RKO (cell line): ENCODE data around the gene MBD3L3.
A peak's percentile ranks its signal among the peaks of the same experiment; 100 is the strongest.
"Not testable (repeated sequence)": the region's sequence is repeated elsewhere in the genome, so short reads cannot be mapped to it uniquely, and the experiment has no call there.

Source experiments
- DNase-seq: peaks from one replicate; pipeline ENCODE4 v3.0.0-alpha.2; 2016; ENCODE audit warnings: low spot score

MBD3L3 gene

DNA sequence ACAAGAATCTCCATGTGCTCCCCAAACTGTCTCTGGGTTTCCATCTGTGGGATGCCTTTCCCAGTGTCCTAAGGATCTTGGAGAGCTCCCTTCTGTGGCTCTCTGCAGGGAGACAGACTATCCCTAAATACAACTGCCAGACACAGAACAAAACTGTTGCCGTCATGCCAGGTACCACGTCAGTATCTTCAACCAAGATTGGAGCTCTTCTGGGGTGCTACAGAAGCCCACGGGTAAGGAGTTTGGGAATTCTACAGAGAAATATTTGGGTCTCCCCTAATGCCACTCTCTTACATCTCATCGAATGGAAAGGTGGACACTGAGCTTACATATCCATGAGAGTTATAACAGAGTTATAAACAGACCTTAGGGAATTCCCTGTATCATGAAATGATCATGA, 4.9 kb upstream of the MBD3L3 start:
- no peak for DNase-seq

GRCh38 chr19:7059977-7060376, 1.5 kb upstream of the MBD3L3 start:
- DNase-seq = not testable (repeated sequence)

DNA sequence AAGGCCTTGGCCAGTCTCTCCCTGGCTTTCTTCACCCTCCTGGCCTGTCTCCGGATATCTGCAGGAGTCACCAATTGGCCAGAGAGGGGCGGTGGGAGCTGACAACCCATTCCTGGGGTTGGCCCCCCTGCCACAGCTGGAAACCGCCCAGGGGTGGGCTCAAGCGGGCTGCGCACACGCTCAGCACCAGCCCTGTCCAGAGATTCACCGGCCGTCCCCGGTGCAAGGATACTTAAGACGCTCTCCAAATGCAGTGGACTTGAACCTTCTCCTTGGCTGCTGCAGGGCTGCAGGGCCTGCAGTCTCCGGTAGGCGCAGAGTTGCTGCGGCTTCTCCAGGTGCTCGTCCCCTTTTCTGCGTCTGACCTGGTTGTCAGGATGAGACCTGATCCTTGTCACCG, 2.1 kb downstream of the MBD3L3 start:
- DNase-seq = not testable (repeated sequence)

- DNase-seq = not testable (repeated sequence)
These were observed 2.8 kb downstream of the MBD3L3 start for GRCh38 chr19:7055679-7056078.

DNA sequence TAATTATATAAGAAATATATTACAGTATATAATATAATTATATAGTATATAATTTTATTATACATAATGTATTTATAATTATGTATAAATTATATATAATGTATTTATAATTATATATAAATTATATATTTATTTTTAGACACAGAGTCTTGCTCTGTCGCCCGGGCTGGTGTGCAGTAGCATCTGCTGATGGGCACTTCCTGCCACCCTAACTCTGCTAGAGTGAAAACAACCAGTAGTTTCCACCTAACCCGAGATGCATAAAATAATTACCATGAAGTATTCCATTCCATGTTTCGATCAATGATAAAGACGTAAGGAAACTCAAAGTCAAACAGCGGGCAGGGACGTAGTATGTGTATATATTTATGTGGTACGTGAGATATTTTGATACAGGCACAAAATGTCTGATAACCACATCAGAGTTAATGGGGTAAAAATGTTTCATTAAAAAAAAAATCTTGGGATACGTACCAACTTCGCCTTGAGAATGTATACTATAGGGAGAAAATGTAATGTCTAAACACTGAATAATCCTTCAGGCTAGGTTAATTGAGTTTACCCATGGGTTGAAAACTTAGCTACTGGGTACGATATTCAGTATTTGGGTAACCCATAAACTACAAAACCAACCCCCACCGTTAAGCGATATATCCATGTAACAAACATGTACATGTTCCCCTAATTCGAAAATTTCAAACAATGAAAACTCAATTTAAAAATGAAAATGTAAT, 3.7 kb downstream of the MBD3L3 start:
- DNase-seq = not testable (repeated sequence)

DNA sequence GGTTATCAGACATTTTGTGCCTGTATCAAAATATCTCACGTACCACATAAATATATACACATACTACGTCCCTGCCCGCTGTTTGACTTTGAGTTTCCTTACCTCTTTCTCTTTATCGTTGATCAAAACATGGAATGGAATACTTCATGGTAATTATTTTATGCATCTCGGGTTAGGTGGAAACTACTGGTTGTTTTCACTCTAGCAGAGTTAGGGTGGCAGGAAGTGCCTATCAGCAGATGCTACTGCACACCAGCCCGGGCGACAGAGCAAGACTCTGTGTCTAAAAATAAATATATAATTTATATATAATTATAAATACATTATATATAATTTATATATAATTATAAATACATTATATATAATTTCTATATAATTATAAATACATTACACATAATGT, 5.6 kb downstream of the MBD3L3 start:
- DNase-seq = not testable (repeated sequence)

DNA sequence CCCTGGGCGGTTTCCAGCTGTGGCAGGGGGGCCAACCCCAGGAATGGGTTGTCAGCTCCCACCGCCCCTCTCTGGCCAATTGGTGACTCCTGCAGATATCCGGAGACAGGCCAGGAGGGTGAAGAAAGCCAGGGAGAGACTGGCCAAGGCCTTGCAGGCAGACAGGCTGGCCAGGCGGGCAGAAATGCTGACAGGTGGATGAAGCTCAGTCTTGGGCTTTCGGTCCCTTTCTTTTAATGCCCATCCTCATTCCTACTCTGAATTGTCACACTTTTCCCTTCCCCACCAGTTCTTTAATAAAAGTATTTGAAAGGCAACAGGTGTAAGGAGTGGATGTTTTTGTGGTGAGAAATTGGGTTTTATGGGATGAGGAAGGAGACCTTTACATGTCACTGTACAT, 7.1 kb downstream of the MBD3L3 start:
- DNase-seq = not testable (repeated sequence)

DNA sequence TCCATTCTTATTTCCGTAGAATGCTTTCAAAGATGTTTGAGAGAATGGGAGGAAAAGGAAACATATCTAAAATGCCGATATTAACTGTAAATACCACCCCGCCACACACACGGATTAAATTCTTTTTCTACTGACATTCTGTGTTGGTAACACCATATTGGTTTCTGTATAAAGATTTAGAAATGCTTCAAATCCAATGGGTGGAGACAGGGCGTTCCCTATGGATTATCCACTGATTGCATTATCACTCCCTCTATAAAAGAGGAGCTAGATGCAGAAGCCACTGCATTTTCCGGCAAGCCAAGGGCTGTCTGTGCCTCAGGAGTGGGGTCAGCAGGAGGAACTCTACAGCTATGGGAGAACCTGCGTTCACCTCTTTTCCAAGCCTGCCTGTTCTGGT, 9.5 kb downstream of the MBD3L3 start, which contains the start of gene MBD3L2:
TSS of gene MBD3L2 (plus strand) at position 301 of the 400 bp plus-strand sequence. CDS start at position 354, 53 bp downstream.
- not testable (repeated sequence) for DNase-seq

- not testable (repeated sequence) for DNase-seq
These were observed 16.9 kb downstream of the MBD3L3 start for GRCh38 chr19:7041563-7041962.

DNA sequence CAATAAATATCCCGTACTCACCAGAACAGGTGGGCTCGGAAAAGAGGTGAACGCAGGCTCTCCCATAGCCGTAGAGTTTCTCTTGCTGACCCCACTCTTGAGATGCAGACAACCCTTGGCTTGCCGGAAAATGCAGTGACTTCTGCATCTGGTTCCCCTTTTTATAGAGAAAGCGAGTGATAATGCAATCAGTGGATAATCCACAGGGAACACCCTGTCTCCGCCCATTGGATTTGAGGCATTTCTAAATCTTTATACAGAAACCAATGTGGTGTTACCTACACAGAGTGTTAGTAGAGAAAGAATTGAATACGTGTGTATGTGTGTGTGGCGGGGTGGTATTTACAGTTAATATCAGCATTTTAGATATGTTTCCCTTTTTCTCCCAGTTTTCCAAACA, 18.4 kb downstream of the MBD3L3 start, which contains the start of gene MBD3L4:
TSS of gene MBD3L4 (minus strand) at position 101 of the 400 bp plus-strand sequence. CDS start at position 66, 35 bp downstream.
- not testable (repeated sequence) for DNase-seq

DNA sequence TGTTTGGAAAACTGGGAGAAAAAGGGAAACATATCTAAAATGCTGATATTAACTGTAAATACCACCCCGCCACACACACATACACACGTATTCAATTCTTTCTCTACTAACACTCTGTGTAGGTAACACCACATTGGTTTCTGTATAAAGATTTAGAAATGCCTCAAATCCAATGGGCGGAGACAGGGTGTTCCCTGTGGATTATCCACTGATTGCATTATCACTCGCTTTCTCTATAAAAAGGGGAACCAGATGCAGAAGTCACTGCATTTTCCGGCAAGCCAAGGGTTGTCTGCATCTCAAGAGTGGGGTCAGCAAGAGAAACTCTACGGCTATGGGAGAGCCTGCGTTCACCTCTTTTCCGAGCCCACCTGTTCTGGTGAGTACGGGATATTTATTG, 28.2 kb downstream of the MBD3L3 start, which contains the start of gene MBD3L5:
TSS of gene MBD3L5 (plus strand) at position 301 of the 400 bp plus-strand sequence. CDS start at position 335, 34 bp downstream.
- DNase-seq = not testable (repeated sequence)

DNA sequence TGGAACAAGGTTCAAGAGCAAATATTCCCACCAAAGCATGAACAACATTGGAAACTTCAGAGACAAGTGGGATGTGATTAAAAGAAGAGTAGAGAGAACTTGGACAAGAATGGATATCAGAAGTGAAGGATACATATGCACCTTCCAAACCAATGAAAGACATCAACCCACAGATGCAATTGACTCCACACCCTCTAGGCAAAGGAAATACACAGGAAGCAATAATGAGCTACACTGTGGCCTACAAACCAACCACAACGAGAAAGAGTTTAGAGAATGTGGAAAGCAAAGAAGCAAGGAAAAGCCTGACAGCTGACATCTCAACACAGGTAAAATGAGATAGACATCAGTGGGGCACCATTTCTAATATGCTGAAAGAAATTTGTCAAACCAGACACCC, 29.7 kb downstream of the MBD3L3 start:
- not testable (repeated sequence) for DNase-seq

DNA sequence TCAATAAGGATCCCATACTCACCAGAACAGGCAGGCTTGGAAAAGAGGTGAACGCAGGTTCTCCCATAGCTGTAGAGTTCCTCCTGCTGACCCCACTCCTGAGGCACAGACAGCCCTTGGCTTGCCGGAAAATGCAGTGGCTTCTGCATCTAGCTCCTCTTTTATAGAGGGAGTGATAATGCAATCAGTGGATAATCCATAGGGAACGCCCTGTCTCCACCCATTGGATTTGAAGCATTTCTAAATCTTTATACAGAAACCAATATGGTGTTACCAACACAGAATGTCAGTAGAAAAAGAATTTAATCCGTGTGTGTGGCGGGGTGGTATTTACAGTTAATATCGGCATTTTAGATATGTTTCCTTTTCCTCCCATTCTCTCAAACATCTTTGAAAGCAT, 37.1 kb downstream of the MBD3L3 start, which contains the start of gene MBD3L2B:
TSS of gene MBD3L2B (minus strand) at position 101 of the 400 bp plus-strand sequence. CDS start at position 67, 34 bp downstream.
- not testable (repeated sequence) for DNase-seq

DNA sequence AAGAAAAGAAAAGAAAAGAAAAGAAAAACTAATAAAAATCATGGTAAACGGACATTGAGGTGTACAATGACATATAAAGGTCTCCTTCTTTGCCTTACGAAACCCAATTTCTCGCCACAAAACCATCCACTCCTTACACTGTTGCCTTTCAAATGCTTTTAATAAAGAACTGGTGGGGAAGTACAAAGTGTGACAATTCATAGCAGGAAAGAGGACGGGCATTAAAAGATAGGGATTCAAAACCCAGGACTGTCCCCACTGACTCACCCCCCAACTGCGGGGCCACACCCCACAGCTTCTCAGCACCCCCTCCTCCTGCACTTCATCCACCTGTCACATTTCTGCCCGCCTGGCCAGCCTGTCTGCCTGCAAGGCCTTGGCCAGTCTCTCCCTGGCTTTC, 39.6 kb downstream of the MBD3L3 start:
- DNase-seq = no peak

DNA sequence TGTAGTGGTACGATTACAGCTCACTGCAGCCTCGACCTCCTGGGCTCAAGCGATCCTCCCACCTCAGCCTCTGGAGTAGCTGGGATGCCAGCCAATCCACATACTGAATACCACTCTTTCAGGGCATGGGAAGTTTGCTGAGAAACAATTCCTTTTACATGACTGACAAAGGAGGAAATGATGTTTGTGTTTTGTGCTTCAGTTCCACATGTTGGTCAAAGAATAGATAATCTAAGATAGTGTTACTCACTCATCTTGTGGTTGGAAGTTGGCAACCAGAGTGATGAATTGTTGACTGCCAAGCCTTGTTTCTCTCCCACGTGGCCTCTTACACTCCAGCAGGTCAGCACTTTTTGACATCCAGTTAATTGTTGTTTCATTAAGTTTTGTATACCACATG, 44.8 kb downstream of the MBD3L3 start:
- peak; percentile 47 for DNase-seq

- no peak for DNase-seq
These were observed 47.5 kb downstream of the MBD3L3 start for GRCh38 chr19:7010722-7011593.

DNA sequence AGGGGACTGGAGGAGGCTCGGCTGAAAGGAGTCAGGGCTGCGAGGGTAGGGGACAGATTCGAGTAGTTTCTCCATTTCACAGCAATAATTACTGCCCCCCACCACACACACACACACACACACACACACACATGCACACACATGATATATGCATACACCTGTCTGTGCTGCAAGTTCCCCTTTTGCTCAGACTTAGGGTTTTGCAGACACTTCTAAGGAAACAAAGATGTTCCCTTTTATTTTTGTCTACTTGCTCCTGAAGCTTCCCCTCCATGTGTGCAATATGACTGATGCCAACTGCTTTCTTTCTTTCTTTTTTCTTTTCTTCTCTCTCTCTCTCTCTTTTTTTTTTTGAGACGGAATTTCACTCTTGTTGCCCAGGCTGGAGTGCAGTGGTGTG, 50.6 kb downstream of the MBD3L3 start:
- no peak for DNase-seq
